Kidney epithelial cell (primary cell): ENCODE data around the gene CHD3. TPM values are rescaled to one million over a fixed set of nuclear protein-coding genes. Genes with fewer than 3 reads are reported as not detected.
A peak's percentile ranks its signal among the peaks of the same experiment; 100 is the strongest.

Experiments used
- DNase-seq: peaks from one replicate; pipeline ENCODE4 v3.0.0-alpha.2; 2010; ENCODE audit warnings: low read depth
- H3K27me3 ChIP-seq: 2 replicates; pipeline ENCODE4 v1.6.0; 2011; ENCODE audit warnings: low read length; ENCODE audit not compliant: control insufficient read depth, insufficient read depth
- H3K36me3 ChIP-seq: 2 replicates; pipeline ENCODE4 v1.5.1; 2011; ENCODE audit warnings: low read length; ENCODE audit not compliant: control insufficient read depth, insufficient read depth
- H3K4me3 ChIP-seq: 2 replicates; pipeline ENCODE4 v1.5.1; 2011; ENCODE audit warnings: low read depth, mild to moderate bottlenecking, control low read depth, low read length
- CTCF ChIP-seq: IDR thresholded peaks from 2 replicates; pipeline ENCODE4 v1.5.1; 2011; ENCODE audit warnings: mild to moderate bottlenecking, moderate library complexity, low read length, control low read depth, inconsistent platforms; ENCODE audit not compliant: insufficient read depth, poor library complexity, severe bottlenecking
- total RNA-seq: library from RNA; depleted of rRNA; stranded (reverse); fragments of >200 nt; gene quantifications from 2 replicates; pipeline ENCODE4 v1.2.3, GENCODE V29; 2015

The CHD3 gene
- total RNA-seq, 1 donor from 2014 or later = 42.4 TPM

- DNase-seq = no peak
- TF ChIP-seq CTCF = no peak
- Histone ChIP-seq H3K4me3 (no peak overlapping the region), H3K36me3 (peaks cover 10% of the 10 kb centered on the region), H3K27me3 (no peaks in the 10 kb centered on the region)
These were observed 6.3 kb downstream of the CHD3 start for GRCh38 chr17:7894866-7895265.

DNA sequence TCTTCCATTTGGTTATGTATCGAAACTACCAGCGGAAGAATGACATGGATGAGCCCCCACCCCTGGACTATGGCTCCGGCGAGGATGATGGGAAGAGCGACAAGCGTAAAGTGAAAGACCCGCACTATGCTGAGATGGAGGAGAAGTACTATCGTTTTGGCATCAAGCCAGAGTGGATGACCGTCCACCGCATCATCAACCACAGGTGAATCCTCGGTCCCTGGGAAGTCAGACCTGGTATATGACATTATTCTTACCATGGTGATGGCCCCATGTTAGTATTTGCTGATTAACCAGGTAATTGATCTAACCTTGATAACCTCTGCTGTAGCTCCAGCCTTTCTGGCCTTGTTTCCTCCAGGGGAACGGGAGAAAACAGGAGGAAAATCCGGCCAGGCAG, 8.5 kb downstream of the CHD3 start:
- no peak for TF ChIP-seq CTCF
- no peak for DNase-seq
- Histone ChIP-seq H3K27me3 (no peaks in the 10 kb centered on the region), H3K36me3 (peaks cover 5% of the 10 kb centered on the region), H3K4me3 (no peak overlapping the region)

DNA sequence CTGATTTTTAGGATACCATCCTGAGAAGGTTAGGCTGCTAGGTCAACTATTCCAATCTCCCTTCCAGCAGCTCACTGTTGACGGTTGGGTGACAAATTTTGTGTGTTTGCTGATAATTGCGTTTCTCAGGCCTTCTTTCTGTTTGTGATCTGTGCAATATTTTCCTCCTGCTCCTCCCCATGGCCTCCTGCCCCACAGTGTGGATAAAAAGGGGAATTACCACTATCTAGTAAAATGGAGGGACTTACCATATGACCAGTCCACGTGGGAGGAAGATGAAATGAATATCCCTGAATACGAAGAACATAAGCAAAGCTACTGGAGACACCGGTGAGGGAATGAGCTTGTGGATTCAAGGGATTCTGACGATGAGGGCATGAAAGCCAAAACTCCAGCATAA, 9.2 kb downstream of the CHD3 start:
- H3K4me3 ChIP-seq = no peak overlapping the region
- peak; percentile 34 for TF ChIP-seq CTCF
- peaks cover 5% of the 10 kb centered on the region for H3K36me3 ChIP-seq
- no peak for DNase-seq
- no peaks in the 10 kb centered on the region for H3K27me3 ChIP-seq

- Histone ChIP-seq H3K36me3 (peaks cover 3% of the 10 kb centered on the region), H3K4me3 (no peak overlapping the region), H3K27me3 (no peaks in the 10 kb centered on the region)
- TF ChIP-seq CTCF = no peak
- no peak for DNase-seq
These were observed 14.8 kb downstream of the CHD3 start for GRCh38 chr17:7903154-7904103.

GRCh38 chr17:7909089-7909488, 20.5 kb downstream of the CHD3 start:
- Histone ChIP-seq H3K4me3 (no peak overlapping the region), H3K27me3 (no peaks in the 10 kb centered on the region), H3K36me3 (peaks cover 1% of the 10 kb centered on the region)
- DNase-seq = no peak
- no peak for TF ChIP-seq CTCF
